H7 (cell line): ENCODE data around the gene ALOX15B. TPM values are rescaled to one million over a fixed set of nuclear protein-coding genes. Genes with fewer than 3 reads are reported as not detected.
"Not testable (repeated sequence)": the region's sequence is repeated elsewhere in the genome, so short reads cannot be mapped to it uniquely, and the experiment has no call there.

Experiments used
- DNase-seq: peaks from one replicate; pipeline ENCODE4 v3.0.0; 2012
- H3K27me3 ChIP-seq: 2 replicates; pipeline ENCODE4 v1.6.0; 2011; ENCODE audit warnings: mild to moderate bottlenecking, low read length; ENCODE audit not compliant: control insufficient read depth, insufficient read depth
- H3K36me3 ChIP-seq: replicated peaks from 2 replicates; pipeline ENCODE4 v1.5.1; 2011; ENCODE audit warnings: low read length; ENCODE audit not compliant: control insufficient read depth, insufficient read depth
- H3K4me3 ChIP-seq: 2 replicates; pipeline ENCODE4 v1.5.1; 2011; ENCODE audit warnings: low read depth, mild to moderate bottlenecking, control low read depth, low read length, moderate library complexity; ENCODE audit not compliant: insufficient read depth
- total RNA-seq: library from RNA; depleted of rRNA; stranded (reverse); fragments of >200 nt; shearing (Covaris generic); gene quantifications from 2 replicates; pipeline ENCODE4 v1.2.3, GENCODE V29; 2014

ALOX15B gene
- total RNA-seq, 1 experiment from 2014 or later = not detected

- Histone ChIP-seq H3K27me3 (peaks cover 21% of the 10 kb centered on the region), H3K4me3 (no peak overlapping the region), H3K36me3 (no peaks in the 10 kb centered on the region)
- no peak for DNase-seq
Observed at GRCh38 chr17:8056976-8057625, 18.2 kb downstream of the ALOX15B start.

DNA sequence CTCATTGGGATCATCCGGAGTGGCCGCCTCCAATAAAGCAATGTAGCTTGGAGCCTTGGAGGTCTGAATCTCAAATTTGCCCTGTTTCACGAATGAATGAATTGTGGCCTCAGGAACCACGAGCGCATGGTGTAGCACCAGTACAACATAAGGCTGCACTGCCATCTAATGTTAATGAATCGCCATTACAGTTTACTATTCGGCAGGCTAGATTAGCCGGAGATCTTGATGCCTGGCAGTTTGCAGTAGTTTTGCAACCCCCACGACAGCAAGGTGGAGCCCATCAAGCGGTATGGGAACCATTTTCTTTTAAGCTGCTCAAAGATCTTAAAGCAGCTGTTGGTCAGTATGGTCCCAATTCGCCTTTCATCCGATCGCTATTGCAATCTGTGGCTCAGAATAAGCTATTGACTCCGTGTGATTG, 18.8 kb downstream of the ALOX15B start:
- H3K36me3 ChIP-seq = no peaks in the 10 kb centered on the region
- no peak overlapping the region for H3K4me3 ChIP-seq
- peak; percentile 80 for DNase-seq
- peaks cover 27% of the 10 kb centered on the region for H3K27me3 ChIP-seq

DNA sequence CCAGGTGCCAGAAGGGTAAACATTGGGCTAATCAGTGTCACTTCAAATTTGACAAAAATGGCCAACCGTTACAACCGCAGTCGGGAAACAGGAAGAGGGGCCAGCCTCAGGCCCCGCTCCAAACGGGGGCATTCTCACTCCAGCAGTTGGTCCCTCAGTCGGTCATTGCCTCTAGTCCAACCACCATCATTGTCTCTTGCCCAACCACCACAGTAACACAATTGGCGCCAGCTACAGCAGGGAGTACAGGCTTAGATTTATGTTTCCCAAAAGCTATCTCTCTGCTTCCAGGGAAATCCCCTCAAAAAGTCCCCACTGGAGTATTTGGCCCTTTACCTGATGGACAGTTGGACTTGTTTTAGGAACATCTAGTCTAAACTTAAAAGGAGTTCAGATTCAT, 20.3 kb downstream of the ALOX15B start:
- Histone ChIP-seq H3K4me3 (no peak overlapping the region), H3K27me3 (peaks cover 38% of the 10 kb centered on the region), H3K36me3 (no peaks in the 10 kb centered on the region)
- no peak for DNase-seq

- peak; percentile 79 for DNase-seq
- Histone ChIP-seq H3K27me3 (peaks cover 46% of the 10 kb centered on the region), H3K4me3 (no peak overlapping the region), H3K36me3 (no peaks in the 10 kb centered on the region)
Observed at GRCh38 chr17:8060274-8060673, 21.4 kb downstream of the ALOX15B start.

DNA sequence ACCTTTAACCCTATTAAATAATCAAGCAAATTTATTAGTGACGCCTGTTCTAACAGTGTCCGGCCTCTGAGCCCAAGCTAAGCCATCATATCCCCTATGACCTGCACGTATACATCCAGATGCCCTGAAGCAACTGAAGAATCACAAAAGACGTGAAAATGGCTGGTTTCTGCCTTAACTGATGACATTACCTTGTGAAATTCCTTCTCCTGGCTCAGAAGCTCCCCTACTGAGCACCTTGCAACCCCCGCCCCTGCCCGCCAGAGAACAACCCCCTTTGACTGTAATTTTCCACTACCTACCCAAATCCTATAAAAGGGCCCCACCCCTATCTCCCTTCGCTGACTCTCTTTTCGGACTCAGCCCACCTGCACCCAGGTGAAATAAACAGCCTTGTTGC, 23.0 kb downstream of the ALOX15B start:
- not testable (repeated sequence) for H3K36me3 ChIP-seq, H3K4me3 ChIP-seq, DNase-seq
- H3K27me3 ChIP-seq = peaks cover 45% of the 10 kb centered on the region

GRCh38 chr17:8062435-8062806, 23.6 kb downstream of the ALOX15B start:
- Histone ChIP-seq H3K4me3 (no peak overlapping the region), H3K27me3 (peaks cover 46% of the 10 kb centered on the region)
- DNase-seq = no peak

DNA sequence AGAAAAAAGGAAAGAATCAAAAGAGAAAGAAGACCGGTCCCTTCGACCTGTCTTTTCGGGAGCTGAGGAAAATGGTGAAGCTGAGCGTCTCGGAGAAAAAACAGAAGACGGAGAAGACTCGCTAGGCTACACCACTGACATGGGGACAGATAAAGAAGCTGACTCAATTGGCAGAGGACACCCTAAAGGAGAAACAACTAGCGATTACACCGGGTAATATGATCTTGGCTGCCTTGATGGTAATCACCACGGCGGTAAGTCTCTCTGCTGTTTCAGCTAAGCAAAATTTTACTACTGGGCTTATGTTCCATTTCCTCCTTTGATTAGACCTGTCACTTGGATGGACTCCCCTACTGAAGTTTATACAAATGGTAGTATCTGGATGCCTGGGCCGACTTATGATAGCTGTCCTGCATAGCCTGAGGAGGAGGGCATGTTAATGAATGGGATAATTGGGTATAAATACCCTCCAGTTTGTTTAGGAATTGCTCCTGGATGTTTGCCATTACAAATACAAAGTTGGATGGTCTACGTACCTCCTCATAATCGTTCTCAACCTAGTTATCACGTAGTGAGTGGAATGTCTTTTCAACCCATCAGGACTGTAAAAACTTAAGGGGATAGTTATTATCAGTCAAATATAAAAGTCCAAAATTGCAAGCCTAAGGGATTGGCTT, 24.1 kb downstream of the ALOX15B start:
- peak; percentile 47 for DNase-seq
- peaks cover 46% of the 10 kb centered on the region for H3K27me3 ChIP-seq
- H3K36me3 ChIP-seq = no peaks in the 10 kb centered on the region
- H3K4me3 ChIP-seq = peak overlapping the region; percentile 24

More at GRCh38 chr17:8062435-8062806, 23.6 kb downstream of the ALOX15B start:
- no peaks in the 10 kb centered on the region for H3K36me3 ChIP-seq

GRCh38 chr17:8063761-8064534, 25.1 kb downstream of the ALOX15B start:
- Histone ChIP-seq H3K36me3 (no peaks in the 10 kb centered on the region), H3K27me3 (peaks cover 51% of the 10 kb centered on the region), H3K4me3 (peak overlapping the region; percentile 24)
- DNase-seq = peak; percentile 81

DNA sequence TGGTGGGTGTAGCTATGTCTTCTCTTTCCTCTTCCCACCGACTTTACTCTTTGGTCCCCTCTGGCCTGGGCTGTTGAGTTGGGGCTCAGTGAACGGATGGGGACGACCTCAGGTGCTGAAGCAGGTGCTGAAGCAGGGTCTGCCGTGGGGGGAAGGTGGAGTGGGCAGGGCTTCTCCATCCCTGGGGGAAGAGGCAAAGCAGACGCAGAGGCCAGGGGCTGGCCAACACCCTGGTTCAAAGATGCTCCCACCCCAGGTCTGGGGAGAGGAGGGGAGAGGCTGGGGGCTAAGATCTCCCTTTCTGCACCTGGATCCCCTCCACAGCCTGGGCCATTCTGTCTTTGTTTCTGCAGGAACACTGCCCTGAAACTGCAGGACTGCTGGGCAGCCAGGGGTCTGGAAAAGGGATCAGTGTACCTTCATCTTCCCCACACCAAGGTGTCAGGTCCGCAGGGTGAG, 25.7 kb downstream of the ALOX15B start:
- Histone ChIP-seq H3K36me3 (no peaks in the 10 kb centered on the region), H3K27me3 (peaks cover 51% of the 10 kb centered on the region), H3K4me3 (no peak overlapping the region)
- DNase-seq = no peak

- Histone ChIP-seq H3K27me3 (peaks cover 52% of the 10 kb centered on the region), H3K4me3 (no peak overlapping the region), H3K36me3 (no peaks in the 10 kb centered on the region)
- peak; percentile 67 for DNase-seq
Observed at GRCh38 chr17:8066841-8067775, 28.2 kb downstream of the ALOX15B start.

DNA sequence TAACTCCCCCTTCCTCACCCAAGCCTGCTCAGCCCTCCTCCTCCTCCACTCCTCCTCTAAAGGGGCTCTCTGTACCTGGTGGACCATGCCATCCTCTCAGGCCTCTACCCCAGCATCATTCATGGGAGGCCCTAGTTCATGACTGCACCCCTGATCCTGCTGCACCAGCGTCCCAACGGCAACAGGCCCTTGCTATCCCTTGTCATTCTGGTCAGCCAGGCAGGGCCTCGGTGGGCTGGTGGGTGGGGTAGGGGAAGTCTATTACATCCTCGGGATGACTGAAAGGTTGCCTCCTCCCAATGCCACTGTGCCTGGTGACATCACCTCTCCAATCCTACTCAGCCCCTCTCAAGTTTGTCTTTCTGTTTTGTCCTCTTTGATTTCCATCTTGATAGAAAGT, 28.9 kb downstream of the ALOX15B start:
- no peaks in the 10 kb centered on the region for H3K36me3 ChIP-seq
- peaks cover 52% of the 10 kb centered on the region for H3K27me3 ChIP-seq
- DNase-seq = no peak
- H3K4me3 ChIP-seq = no peak overlapping the region

DNA sequence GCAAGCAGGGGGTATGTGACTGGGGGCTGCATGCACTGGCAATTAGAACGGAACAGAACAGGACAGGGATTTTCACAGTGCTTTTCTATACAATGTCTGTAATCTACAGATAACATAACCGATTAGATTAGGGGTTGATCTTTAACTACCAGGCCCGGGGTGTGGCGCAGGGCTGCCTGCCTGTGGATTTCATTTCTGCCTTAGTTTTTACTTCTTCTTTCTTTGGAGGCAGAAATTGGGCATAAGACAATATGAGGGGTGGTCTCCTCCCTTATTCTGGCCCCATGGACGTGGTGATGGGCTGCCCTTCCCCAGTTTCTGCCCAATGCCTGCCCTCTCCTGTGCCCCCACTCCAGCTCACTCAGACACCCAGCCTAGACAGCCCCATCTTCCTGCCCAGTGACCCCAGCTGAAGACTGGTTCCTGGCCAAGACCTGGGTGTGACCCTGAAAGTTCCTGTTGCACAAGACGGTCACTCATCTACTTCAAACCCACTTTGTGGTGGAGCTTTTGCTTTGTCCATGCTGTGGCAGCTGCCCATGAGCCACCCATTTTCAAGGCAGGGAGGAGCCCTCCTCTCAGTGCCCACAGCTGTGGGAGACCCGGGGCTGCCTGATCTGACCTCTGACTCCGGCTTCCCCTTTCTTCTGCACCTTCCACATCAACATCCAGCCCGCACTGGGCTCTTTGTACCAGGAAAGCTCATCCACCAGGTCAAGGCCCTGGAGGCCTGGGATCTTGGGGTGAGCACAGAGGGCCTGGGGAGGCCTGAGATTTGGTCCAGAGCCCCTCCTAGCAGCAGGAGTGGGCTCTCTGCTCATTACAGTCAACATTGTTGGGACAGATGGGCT, 30.1 kb downstream of the ALOX15B start:
- DNase-seq = no peak
- H3K27me3 ChIP-seq = peaks cover 54% of the 10 kb centered on the region
- H3K36me3 ChIP-seq = no peaks in the 10 kb centered on the region

DNA sequence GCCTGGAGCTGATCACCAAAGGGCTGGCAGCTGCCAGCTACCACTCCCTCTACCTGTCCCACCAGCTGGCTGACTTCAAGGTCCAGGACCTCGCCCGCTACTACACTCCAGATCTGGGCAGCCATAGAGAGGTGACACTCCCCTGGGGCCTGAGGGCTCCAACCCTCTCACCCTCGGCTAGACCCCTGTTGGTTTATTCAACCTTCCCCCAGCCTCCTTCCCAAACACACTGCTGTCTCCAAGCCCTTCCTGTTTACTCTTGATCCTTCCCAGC, 30.7 kb downstream of the ALOX15B start:
- Histone ChIP-seq H3K36me3 (no peaks in the 10 kb centered on the region), H3K4me3 (no peak overlapping the region), H3K27me3 (peaks cover 56% of the 10 kb centered on the region)
- no peak for DNase-seq

More for the DNA sequence above, 30.1 kb downstream of the ALOX15B start:
- no peak overlapping the region for H3K4me3 ChIP-seq
